ENCODE measurements around the gene EGFL8.

GRCh38 chr6:32176476-32177182 is 12.2 kb downstream of the EGFL8 start:
- TF ChIP-seq CTCF (IDR thresholded peaks at IDR 0.05), result no peak
- TF ChIP-seq POLR2A (IDR thresholded peaks at IDR 0.05), result no peak
